Inflammatory macrophage (primary cell): ENCODE measurements around the gene IL1R2.
A peak's percentile ranks its signal among the peaks of the same experiment; 100 is the strongest.

Experiments
- DNase-seq, 2 donors: peaks; one replicate each; pipeline ENCODE4 v3.0.0-alpha.2; 2020 to 2022
- total RNA-seq, 18 experiments: gene quantifications; one replicate each; lab custom pipeline; 2026; ENCODE audit warnings: mixed read lengths in 6 of 18, inconsistent platforms in 2 of 18; lab: John Stamatoyannopoulos, UW

IL1R2 gene
- 0 to 6.8 (median 0.32) reads per million in 18 experiments for total RNA-seq

GRCh38 chr2:101991721-101992145 is at the start of gene IL1R2:
Gene IL1R2, plus strand, starts transcription at chr2:101991960. Its CDS starts 16,616 bp downstream, at chr2:102008576.
- DNase-seq = peak; percentile 80 to 87

- no peak for DNase-seq
These were observed 48.9 kb upstream of the IL1R2 start for GRCh38 chr2:101942851-101943250.

- DNase-seq = no peak
These were observed 45.3 kb upstream of the IL1R2 start for GRCh38 chr2:101946372-101947039.

GRCh38 chr2:101947374-101947773 is 44.4 kb upstream of the IL1R2 start:
- DNase-seq = no peak

- DNase-seq = peak; percentile 14 to 51
These were observed 43.1 kb upstream of the IL1R2 start for GRCh38 chr2:101948625-101949155.

- peak; percentile 7 to 30 for DNase-seq
These were observed 42.5 kb upstream of the IL1R2 start for GRCh38 chr2:101949304-101949703.

GRCh38 chr2:101951296-101951695 is 40.5 kb upstream of the IL1R2 start:
- peak in 1 of 2 donors; percentile 29 for DNase-seq

- no peak for DNase-seq
These were observed 39.2 kb upstream of the IL1R2 start for GRCh38 chr2:101952551-101952950.

- DNase-seq = no peak
These were observed 35.0 kb upstream of the IL1R2 start for GRCh38 chr2:101956465-101957438.

- DNase-seq = peak; percentile 74 to 79
These were observed 33.7 kb upstream of the IL1R2 start for GRCh38 chr2:101958061-101958460.

- peak in 1 of 2 donors; percentile 70 for DNase-seq
These were observed 30.9 kb upstream of the IL1R2 start for GRCh38 chr2:101960819-101961337.

- peak; percentile 97 to 98 for DNase-seq
These were observed 30.2 kb upstream of the IL1R2 start for GRCh38 chr2:101961338-101962191.

- no peak for DNase-seq
These were observed 29.5 kb upstream of the IL1R2 start for GRCh38 chr2:101962309-101962708.

- no peak for DNase-seq
These were observed 28.6 kb upstream of the IL1R2 start for GRCh38 chr2:101963198-101963597.

GRCh38 chr2:101967826-101968513 is 23.8 kb upstream of the IL1R2 start:
- no peak for DNase-seq

GRCh38 chr2:101969723-101970122 is 22.0 kb upstream of the IL1R2 start:
- DNase-seq = no peak

- no peak for DNase-seq
These were observed 20.9 kb upstream of the IL1R2 start for GRCh38 chr2:101970901-101971300.

- no peak for DNase-seq
These were observed 19.9 kb upstream of the IL1R2 start for GRCh38 chr2:101971836-101972235.

GRCh38 chr2:101972621-101973434 is 18.9 kb upstream of the IL1R2 start:
- DNase-seq = peak; percentile 95 to 98

- DNase-seq = no peak
These were observed 17.1 kb upstream of the IL1R2 start for GRCh38 chr2:101974663-101975062.
